ENCODE measurements around the gene KCNQ1.

DNA sequence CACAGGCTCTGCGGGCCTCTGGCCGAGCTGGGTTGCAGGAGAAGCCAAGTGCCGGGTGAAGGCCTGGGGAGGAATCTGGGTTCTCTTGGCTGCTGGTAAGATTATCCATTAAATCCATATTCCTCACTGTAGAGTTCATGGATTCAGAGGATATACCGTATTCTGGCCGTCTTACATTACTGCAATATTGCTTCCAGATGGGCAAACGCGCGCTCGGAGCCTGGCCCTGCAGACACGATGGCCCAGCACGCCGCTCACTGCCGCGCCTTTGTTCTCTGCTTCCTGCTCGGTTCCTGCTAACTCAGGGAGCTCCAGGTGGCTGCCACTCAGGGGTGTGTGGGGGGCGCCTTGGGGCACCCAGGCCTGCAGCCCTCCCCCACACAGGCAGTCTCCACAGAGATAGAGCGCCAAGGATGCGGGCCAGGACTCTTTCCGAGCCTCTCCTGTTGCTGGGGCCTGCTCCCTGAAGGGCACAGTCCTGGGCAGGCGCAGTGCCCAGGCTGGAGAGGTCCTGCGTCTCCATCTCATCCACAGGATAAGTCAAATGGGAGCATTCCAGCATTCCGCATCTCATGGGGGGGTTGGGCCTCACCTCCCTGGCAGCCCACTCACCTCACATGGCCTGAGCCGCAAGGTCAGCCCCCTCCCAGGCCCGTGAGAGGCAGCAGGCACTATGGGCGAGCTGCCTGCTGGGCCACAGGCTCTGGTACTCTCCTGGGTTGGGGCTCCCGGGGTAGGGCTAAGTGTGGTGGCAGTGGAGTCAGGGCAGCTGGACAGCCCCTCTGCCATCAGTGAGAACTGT, 269.1 kb downstream of the KCNQ1 start:
- TF ChIP-seq, protein P1, sequence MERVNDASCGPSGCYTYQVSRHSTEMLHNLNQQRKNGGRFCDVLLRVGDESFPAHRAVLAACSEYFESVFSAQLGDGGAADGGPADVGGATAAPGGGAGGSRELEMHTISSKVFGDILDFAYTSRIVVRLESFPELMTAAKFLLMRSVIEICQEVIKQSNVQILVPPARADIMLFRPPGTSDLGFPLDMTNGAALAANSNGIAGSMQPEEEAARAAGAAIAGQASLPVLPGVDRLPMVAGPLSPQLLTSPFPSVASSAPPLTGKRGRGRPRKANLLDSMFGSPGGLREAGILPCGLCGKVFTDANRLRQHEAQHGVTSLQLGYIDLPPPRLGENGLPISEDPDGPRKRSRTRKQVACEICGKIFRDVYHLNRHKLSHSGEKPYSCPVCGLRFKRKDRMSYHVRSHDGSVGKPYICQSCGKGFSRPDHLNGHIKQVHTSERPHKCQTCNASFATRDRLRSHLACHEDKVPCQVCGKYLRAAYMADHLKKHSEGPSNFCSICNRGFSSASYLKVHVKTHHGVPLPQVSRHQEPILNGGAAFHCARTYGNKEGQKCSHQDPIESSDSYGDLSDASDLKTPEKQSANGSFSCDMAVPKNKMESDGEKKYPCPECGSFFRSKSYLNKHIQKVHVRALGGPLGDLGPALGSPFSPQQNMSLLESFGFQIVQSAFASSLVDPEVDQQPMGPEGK (CRISPR knock-in tag; IDR thresholded peaks at IDR 0.05; ENCODE audit: borderline replicate concordance): no peak
- TF ChIP-seq PPARA (CRISPR knock-in tag; IDR thresholded peaks at IDR 0.05; ENCODE audit: borderline replicate concordance): no peak
- TF ChIP-seq, protein P2, sequence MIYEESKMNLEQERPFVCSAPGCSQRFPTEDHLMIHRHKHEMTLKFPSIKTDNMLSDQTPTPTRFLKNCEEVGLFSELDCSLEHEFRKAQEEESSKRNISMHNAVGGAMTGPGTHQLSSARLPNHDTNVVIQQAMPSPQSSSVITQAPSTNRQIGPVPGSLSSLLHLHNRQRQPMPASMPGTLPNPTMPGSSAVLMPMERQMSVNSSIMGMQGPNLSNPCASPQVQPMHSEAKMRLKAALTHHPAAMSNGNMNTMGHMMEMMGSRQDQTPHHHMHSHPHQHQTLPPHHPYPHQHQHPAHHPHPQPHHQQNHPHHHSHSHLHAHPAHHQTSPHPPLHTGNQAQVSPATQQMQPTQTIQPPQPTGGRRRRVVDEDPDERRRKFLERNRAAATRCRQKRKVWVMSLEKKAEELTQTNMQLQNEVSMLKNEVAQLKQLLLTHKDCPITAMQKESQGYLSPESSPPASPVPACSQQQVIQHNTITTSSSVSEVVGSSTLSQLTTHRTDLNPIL (CRISPR knock-in tag; IDR thresholded peaks at IDR 0.05; ENCODE audit: low read depth): no peak
- TF ChIP-seq ZNF8 (CRISPR knock-in tag; IDR thresholded peaks at IDR 0.05): no peak
- no peak for TF ChIP-seq OSR1 (CRISPR knock-in tag; IDR thresholded peaks at IDR 0.05)
- TF ChIP-seq, protein P3, sequence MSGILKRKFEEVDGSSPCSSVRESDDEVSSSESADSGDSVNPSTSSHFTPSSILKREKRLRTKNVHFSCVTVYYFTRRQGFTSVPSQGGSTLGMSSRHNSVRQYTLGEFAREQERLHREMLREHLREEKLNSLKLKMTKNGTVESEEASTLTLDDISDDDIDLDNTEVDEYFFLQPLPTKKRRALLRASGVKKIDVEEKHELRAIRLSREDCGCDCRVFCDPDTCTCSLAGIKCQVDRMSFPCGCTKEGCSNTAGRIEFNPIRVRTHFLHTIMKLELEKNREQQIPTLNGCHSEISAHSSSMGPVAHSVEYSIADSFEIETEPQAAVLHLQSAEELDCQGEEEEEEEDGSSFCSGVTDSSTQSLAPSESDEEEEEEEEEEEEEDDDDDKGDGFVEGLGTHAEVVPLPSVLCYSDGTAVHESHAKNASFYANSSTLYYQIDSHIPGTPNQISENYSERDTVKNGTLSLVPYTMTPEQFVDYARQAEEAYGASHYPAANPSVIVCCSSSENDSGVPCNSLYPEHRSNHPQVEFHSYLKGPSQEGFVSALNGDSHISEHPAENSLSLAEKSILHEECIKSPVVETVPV (CRISPR knock-in tag; IDR thresholded peaks at IDR 0.05): no peak
- no peak for TF ChIP-seq ZFP3 (CRISPR knock-in tag; IDR thresholded peaks at IDR 0.05)
- no peak for TF ChIP-seq BACH2 (CRISPR knock-in tag; IDR thresholded peaks at IDR 0.05; ENCODE audit: borderline replicate concordance)
- TF ChIP-seq ISL1 (CRISPR knock-in tag; IDR thresholded peaks at IDR 0.05): no peak
- TF ChIP-seq ARNTL (CRISPR knock-in tag; IDR thresholded peaks at IDR 0.05; ENCODE audit: borderline replicate concordance, low read depth): no peak
- no peak for TF ChIP-seq TOX (CRISPR knock-in tag; IDR thresholded peaks at IDR 0.05; ENCODE audit: borderline replicate concordance)
- no peak for TF ChIP-seq ZFP30 (CRISPR knock-in tag; IDR thresholded peaks at IDR 0.05)

Data from SK-N-SH treated with all-trans-retinoic acid at 6 μM for 48 hours (cell line).